Measurements from ENCODE around the gene PRSS12.
"Not testable (repeated sequence)": the region's sequence is repeated elsewhere in the genome, so short reads cannot be mapped to it uniquely, and the experiment has no call there.

Gene PRSS12

GRCh38 chr4:118352843-118353533 is at the start of gene PRSS12:
Gene PRSS12 (minus strand): TSS chr4:118353003. CDS start chr4:118352720, 283 bp downstream.
- no peak for DNase-seq (ENCODE audit: low read depth)
- H3K4me3 ChIP-seq (ENCODE audit: control insufficient read depth, low read depth, low read length) = peak within 1 kb of the TSS; percentile 76
- TF ChIP-seq CTCF (IDR thresholded peaks at IDR 0.05; ENCODE audit: control insufficient read depth, insufficient read depth, low read depth, low read length, missing control alignments) = peak; percentile 67

- no peak for DNase-seq (ENCODE audit: low read depth)
- no peak overlapping the region for H3K4me3 ChIP-seq (ENCODE audit: control insufficient read depth, low read depth, low read length)
- TF ChIP-seq CTCF (IDR thresholded peaks at IDR 0.05; ENCODE audit: control insufficient read depth, insufficient read depth, low read depth, low read length, missing control alignments) = no peak
Observed at GRCh38 chr4:118400356-118400755, 47.6 kb upstream of the PRSS12 start.

GRCh38 chr4:118399883-118400282 is 47.1 kb upstream of the PRSS12 start:
- not testable (repeated sequence) for DNase-seq (ENCODE audit: low read depth); H3K4me3 ChIP-seq (ENCODE audit: control insufficient read depth, low read depth, low read length)

- H3K4me3 ChIP-seq (ENCODE audit: control insufficient read depth, low read depth, low read length) = no peak overlapping the region
- DNase-seq (ENCODE audit: low read depth) = no peak
- no peak for TF ChIP-seq CTCF (IDR thresholded peaks at IDR 0.05; ENCODE audit: control insufficient read depth, insufficient read depth, low read depth, low read length, missing control alignments)
Observed at GRCh38 chr4:118398226-118399090, 45.7 kb upstream of the PRSS12 start.

- no peak overlapping the region for H3K4me3 ChIP-seq (ENCODE audit: control insufficient read depth, low read depth, low read length)
- TF ChIP-seq CTCF (IDR thresholded peaks at IDR 0.05; ENCODE audit: control insufficient read depth, insufficient read depth, low read depth, low read length, missing control alignments) = no peak
- DNase-seq (ENCODE audit: low read depth) = no peak
Observed at GRCh38 chr4:118397623-118397979, 44.8 kb upstream of the PRSS12 start.

- no peak for DNase-seq (ENCODE audit: low read depth)
- no peak for TF ChIP-seq CTCF (IDR thresholded peaks at IDR 0.05; ENCODE audit: control insufficient read depth, insufficient read depth, low read depth, low read length, missing control alignments)
- no peak overlapping the region for H3K4me3 ChIP-seq (ENCODE audit: control insufficient read depth, low read depth, low read length)
Observed at GRCh38 chr4:118396881-118397622, 44.2 kb upstream of the PRSS12 start.
